22Rv1 (cell line): Measurements from ENCODE around the gene TDG.

Experiments
- H3K27ac ChIP-seq: fragments of 450-650 bp; 2 replicates; pipeline ENCODE4 v1.5.1; 2017
- ZFX ChIP-seq: fragments of 450-650 bp; IDR thresholded peaks from 2 replicates; pipeline ENCODE4 v1.6.1; 2017; ENCODE audit warnings: antibody characterized with exemption, borderline replicate concordance
- TF ChIP-seq, protein P1 (sequence below): fragments of 450-650 bp; IDR thresholded peaks from 2 replicates; pipeline ENCODE4 v1.5.1; 2017; ENCODE audit warnings: mild to moderate bottlenecking

TDG gene

DNA sequence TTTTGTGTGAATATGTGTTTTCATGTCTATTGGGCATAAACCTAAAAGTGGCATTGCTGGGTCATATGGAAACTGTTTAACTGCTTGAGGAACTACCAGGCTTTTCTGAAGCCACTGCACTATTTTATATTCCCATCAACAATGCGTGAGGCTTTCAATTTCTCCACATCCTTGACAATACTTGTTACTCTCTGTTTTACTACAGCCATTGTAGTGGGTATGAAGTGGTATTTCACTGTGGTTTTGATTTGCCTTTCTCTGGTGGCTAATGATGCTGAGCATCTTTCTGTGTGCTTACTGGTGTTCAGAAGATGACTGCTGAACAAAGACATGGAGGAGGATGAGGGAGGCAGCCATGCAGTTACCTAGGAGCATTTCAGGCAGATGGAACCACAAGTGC lies 13.2 kb upstream of the TDG start:
- TF ChIP-seq ZFX: no peak
- TF ChIP-seq, protein P1, sequence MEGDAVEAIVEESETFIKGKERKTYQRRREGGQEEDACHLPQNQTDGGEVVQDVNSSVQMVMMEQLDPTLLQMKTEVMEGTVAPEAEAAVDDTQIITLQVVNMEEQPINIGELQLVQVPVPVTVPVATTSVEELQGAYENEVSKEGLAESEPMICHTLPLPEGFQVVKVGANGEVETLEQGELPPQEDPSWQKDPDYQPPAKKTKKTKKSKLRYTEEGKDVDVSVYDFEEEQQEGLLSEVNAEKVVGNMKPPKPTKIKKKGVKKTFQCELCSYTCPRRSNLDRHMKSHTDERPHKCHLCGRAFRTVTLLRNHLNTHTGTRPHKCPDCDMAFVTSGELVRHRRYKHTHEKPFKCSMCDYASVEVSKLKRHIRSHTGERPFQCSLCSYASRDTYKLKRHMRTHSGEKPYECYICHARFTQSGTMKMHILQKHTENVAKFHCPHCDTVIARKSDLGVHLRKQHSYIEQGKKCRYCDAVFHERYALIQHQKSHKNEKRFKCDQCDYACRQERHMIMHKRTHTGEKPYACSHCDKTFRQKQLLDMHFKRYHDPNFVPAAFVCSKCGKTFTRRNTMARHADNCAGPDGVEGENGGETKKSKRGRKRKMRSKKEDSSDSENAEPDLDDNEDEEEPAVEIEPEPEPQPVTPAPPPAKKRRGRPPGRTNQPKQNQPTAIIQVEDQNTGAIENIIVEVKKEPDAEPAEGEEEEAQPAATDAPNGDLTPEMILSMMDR: no peak
- H3K27ac ChIP-seq: no peak overlapping the region

DNA sequence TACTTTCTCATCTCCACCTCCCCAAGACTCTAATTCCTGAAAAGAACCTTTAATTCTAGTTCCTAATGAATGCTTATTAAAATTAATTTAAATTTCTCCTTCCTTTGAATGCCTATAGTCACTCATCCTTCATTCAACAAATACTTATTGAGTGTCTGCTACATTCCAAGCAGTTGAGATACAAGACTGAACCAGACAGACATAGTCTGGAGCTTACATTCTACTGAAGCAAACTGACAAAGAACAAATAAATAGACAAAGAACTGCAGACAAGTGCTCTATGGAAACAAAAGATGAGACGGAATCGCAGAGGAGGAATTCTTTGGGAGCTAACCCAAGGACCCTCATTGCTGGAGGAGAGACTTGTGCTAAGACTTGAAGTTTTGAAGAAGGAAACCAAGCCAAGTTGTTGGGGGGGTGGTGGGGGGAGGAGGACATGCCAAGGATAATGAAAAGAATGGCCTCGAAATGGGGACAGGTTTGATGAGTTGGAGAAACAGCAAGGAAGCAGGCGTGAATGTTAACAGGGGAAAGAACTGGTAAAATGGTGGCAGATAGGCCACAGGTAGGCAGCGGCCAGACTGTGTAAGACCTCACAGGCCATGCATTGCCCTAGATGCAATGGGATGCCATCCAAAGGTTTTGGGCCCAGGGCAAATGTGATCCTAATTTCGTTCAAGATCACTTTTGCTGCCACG lies 9.7 kb upstream of the TDG start:
- H3K27ac ChIP-seq: peak overlapping the region; percentile 96
- TF ChIP-seq, protein P1: no peak
- no peak for TF ChIP-seq ZFX

DNA sequence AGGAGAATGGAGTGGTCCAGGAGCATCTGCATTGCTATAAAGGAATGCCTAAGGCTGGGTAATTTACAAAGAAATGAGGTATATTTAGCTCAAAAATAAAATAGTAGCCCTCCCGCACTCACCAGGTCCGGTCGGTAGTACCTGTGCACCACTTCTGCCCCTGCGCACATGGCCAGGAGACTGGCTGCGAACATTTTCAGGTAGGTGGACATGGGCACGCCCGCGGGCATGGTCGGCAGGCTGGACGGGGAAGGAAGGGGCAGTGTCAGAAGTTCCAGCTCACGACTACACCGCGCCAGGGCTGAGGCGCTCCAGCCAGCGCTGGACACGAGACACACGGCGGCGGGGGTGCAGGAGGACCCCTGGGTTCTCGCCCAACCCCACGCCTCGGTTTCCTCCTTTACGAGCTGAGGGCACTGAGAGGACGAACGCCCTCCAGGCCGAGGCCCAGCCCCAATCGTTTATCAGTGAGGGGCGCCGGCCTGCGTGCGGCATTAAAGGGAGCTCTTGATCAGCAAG lies 9.1 kb upstream of the TDG start:
- peak overlapping the region; percentile 96 for H3K27ac ChIP-seq
- TF ChIP-seq, protein P1: no peak
- TF ChIP-seq ZFX: no peak

DNA sequence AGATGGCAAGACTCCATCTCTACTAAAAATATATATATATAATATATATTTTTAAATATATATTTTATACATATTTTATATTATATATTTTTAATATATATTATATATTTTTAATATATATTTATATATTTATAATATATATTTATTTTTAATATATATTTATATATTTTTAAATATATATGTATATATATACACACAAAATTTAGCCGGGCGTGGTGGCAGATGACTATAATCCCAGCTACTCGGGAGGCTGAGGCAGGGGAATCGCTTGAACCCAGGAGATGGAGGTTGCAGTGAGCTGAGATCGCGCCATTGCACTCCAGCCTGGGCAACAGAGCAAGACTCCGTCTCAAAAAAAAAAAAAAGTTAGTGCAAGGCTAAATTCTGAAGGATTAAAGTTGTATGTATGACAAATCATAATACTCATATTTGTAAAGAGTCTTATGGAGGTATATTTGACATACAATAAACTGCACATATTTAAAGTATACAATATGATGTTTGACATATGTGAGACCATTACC lies 7.7 kb upstream of the TDG start:
- H3K27ac ChIP-seq: peak overlapping the region; percentile 96
- TF ChIP-seq, protein P1: no peak
- no peak for TF ChIP-seq ZFX

DNA sequence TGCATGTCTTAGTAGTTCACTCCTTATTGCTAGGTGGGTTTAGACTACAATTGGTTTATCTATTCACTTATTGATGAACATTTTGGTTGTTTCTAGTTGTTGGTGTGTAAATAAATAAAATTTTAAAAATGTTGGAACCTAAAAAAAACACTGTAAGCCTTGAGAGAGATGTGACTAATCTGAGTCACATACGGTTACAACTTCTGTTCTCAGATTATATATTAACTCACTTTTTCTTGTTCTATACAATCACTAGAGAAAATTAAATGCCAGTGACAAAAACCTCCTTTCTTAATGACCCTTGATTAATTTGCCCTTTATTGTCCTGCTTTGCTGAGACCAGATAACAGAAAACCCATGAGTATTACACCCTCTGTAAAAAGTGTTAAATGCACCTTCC lies 7.1 kb upstream of the TDG start:
- H3K27ac ChIP-seq: peak overlapping the region; percentile 96
- TF ChIP-seq, protein P1: no peak
- TF ChIP-seq ZFX: no peak

DNA sequence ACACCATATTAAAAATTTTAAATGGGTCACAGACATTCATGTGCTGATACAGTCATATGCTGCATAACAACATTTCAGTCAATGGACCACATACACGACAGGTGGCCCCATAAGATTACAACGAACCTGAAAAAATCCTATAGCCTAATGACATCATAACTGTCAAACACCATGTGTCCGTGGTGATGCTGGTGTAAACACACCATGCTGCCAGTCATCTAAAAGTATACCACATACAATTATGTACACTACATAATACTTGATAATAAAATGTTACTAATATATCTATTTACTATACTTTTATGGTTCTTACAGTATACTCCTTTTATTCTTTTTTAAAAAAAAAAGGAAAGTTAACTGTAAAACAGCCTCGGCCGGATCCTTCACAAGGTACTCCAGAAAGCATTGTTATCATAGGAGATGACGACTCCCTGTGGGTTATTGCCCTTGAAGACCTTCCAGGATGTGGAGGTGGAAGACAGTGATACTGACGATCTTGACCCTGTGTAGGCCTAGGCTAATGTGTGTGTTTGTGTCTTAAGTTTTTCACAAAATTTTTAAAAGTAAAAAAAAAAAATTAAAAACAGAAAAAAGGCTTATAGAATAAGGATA lies 5.0 kb upstream of the TDG start:
- H3K27ac ChIP-seq: no peak overlapping the region
- TF ChIP-seq ZFX: no peak
- TF ChIP-seq, protein P1: no peak

DNA sequence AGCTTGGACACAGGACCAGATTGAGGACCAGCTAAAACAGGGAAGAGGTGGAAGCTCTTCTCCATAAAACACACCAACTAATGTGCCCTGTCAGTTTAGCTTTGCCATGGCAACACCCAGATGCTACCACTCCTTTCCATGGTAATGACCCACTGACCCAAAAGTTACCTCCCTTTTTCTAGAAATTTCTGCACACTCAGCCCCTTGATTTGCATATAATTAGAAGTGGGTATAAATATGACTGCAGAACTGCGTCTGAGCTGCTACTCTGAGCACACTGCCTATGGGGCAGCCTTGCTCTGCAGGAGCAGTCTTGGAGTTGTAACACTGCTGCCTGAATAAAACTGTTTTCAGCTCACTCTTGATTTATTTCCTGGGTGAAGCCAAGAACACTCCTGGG lies 3.2 kb upstream of the TDG start:
- TF ChIP-seq, protein P1: no peak
- TF ChIP-seq ZFX: no peak
- H3K27ac ChIP-seq: peak overlapping the region; percentile 0; the same call in 1 of the 2 replicates
